IgD-negative memory B cell (primary cell): Measurements from ENCODE around the gene HCN3. TPM values are rescaled to one million over a fixed set of nuclear protein-coding genes. Genes with fewer than 3 reads are reported as not detected.
"Not testable (repeated sequence)": the region's sequence is repeated elsewhere in the genome, so short reads cannot be mapped to it uniquely, and the experiment has no call there.

Experiments
- H3K27ac Mint-ChIP-seq, 3 donors: one replicate each; pipeline ENCODE4 v1.8.0; 2020 to 2022; ENCODE audit warnings: mild to moderate bottlenecking in 3 of 3, mixed read lengths in 3 of 3, moderate library complexity in 1 of 3
- H3K27me3 Mint-ChIP-seq: one replicate; pipeline ENCODE4 v1.8.0; 2021; ENCODE audit warnings: mixed read lengths
- H3K36me3 Mint-ChIP-seq: one replicate; pipeline ENCODE4 v1.8.0; 2020; ENCODE audit warnings: mild to moderate bottlenecking, mixed read lengths
- H3K4me1 Mint-ChIP-seq, 3 donors: one replicate each; pipeline ENCODE4 v1.8.0; 2020 to 2022; ENCODE audit warnings: mixed read lengths in 3 of 3, mild to moderate bottlenecking in 1 of 3
- H3K4me3 Mint-ChIP-seq, 4 donors: one replicate each; pipeline ENCODE4 v1.8.0; 2020 to 2022; ENCODE audit warnings: mild to moderate bottlenecking in 4 of 4, mixed read lengths in 4 of 4, moderate library complexity in 3 of 4
- H3K9me3 Mint-ChIP-seq, 3 donors: one replicate each; pipeline ENCODE4 v1.8.0; 2020 to 2021; ENCODE audit warnings: mixed read lengths in 3 of 3, mild to moderate bottlenecking in 1 of 3
- polyA plus RNA-seq: library from polyadenylated mRNA; unstranded; fragments of 300-500 nt; fragmentation: Illumina TruSeq; gene quantifications from one replicate; pipeline ENCODE4 v1.2.3, GENCODE V29; 2021

HCN3 gene
- polyA plus RNA-seq = 2.3 TPM

GRCh38 chr1:155277070-155277901 lies at the start of gene HCN3:
TSS of gene HCN3 (plus strand) at chr1:155277463. CDS start at chr1:155277591, 128 bp downstream.
- Mint-ChIP-seq H3K4me3 (peak within 1 kb of the TSS; percentile 77 to 90 (median 84)), H3K36me3 (no peaks in the 10 kb centered on the region), H3K27me3 (no peaks in the 10 kb centered on the region), H3K9me3 (no peaks in the 10 kb centered on the region), H3K27ac (peak within 1 kb of the TSS; percentile 23 to 57 (median 43)), H3K4me1 (peaks cover 25 to 34% (median 26%) of the 10 kb centered on the region in 3 donors)

DNA sequence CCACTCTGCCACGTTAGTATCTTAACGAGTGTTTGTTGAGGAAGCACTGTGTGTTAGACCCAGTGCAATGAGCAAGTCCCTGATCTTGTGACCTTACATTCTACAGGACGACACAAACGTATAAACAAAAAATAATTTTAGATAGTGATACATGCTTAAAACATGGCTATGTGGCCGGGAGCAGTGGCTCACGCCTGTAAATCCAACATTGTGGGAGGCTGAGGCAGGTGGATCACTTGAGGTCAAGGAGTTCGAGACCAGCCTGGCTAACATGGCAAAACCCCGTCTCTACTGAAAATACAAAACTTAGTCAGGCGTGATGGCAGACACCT lies 49.2 kb upstream of the HCN3 start:
- peak overlapping the region; percentile 70 to 94 (median 80) for H3K27ac Mint-ChIP-seq
- H3K4me3 Mint-ChIP-seq = peak overlapping the region; percentile 83 to 95 (median 89)
- H3K36me3 Mint-ChIP-seq = no peaks in the 10 kb centered on the region
- H3K27me3 Mint-ChIP-seq = no peaks in the 10 kb centered on the region
- peaks cover 25 to 30% (median 28%) of the 10 kb centered on the region in 3 donors for H3K4me1 Mint-ChIP-seq
- H3K9me3 Mint-ChIP-seq = no peaks in the 10 kb centered on the region

- H3K9me3 Mint-ChIP-seq, H3K4me3 Mint-ChIP-seq, H3K36me3 Mint-ChIP-seq, H3K27me3 Mint-ChIP-seq: not testable (repeated sequence)
- Mint-ChIP-seq H3K27ac (peak overlapping the region in 1 of 3 donors; percentile 21), H3K4me1 (peaks cover 6 to 14% (median 8%) of the 10 kb centered on the region in 3 donors)
Observed at GRCh38 chr1:155231302-155231701, 46.0 kb upstream of the HCN3 start.

DNA sequence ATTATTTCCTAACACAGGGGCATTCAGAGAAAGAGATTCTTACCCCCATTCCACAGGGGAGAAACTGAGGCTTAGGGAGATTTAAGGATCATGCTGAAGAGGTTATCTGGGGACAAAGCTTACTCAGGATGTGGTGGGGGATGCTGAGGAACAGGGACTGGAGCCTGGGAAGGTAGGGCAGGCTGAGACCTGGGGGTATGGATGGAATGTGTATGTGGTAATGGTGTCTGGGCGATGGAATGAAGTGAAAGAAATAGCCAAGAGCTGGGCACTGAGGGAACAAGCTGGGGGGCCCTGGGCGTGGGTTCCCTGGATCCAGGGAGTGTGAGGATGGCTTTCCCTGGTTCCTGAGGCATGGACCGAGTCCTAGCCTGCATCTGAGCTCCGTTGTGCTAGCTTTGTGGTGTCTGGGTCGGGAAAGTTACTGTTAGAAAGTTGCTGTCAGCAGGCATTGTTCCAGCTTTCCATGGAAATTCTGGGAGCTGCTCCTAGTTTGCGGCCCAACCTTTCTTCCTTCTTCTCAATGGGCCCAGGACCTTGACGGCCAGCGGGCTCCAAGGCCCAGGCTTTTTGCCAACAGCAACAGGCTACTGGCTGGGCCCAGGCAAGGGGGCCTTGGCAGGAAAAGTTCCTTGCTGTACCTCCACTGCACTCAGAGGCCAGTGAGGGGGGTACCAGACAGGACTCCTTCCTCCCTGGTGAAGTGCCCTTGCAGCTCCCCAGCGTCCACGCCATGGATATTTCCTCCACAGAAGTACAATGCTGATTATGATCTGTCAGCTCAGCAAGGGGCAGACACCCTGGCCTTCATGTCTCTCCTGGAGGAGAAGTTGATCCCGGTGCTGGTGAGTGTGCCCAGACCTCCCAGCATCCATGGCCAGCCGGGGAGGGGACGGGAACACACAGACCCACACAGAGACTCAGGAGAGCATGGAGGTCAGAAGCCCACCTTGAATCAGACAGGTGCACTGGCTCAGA lies 45.0 kb upstream of the HCN3 start:
- not testable (repeated sequence) for H3K4me1 Mint-ChIP-seq, H3K4me3 Mint-ChIP-seq, H3K36me3 Mint-ChIP-seq, H3K27me3 Mint-ChIP-seq, H3K27ac Mint-ChIP-seq, H3K9me3 Mint-ChIP-seq

DNA sequence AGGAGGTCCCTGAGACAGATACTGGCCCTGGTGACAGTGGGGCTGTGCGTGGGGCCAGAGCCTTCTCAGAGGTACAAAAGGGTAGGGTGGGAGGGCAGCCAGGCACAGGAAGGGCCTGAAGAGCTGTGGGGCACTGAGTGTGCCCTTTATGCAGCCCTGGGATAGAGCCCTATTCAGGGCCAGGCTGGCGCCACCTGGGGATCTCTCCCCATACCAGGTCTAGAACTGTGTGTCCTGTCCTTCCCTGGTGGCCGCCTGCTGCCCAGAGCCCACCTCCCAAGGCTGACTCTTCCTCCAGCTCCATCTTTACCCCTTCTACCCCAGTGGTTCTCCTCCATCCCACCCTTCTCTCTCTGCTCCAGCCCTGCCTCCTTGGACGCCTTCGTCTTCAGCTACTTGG lies 43.8 kb upstream of the HCN3 start:
- not testable (repeated sequence) for H3K27ac Mint-ChIP-seq, H3K4me3 Mint-ChIP-seq, H3K4me1 Mint-ChIP-seq, H3K27me3 Mint-ChIP-seq, H3K9me3 Mint-ChIP-seq, H3K36me3 Mint-ChIP-seq

DNA sequence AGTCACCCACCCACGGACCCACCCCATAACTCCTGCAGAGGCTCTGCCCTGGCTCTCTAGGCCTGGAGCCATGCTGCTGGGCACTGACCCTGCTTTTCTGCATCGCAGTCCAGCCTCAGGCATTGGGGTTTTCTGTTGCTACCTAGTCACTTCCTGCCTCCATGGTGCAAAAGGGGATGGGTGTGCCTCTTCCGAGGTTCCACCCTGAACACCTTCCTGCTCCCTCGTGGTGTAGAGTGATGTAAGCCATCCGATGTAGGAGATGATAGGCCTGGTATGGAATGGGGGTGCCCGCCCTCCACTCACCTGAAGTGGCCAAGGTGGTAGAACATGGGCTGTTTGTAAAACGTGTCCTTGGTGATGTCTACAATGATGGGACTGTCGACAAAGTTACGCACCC lies 41.9 kb upstream of the HCN3 start:
- not testable (repeated sequence) for H3K9me3 Mint-ChIP-seq, H3K36me3 Mint-ChIP-seq, H3K4me1 Mint-ChIP-seq, H3K27me3 Mint-ChIP-seq, H3K27ac Mint-ChIP-seq
- H3K4me3 Mint-ChIP-seq = peak overlapping the region in 1 of 4 donors; percentile 20

GRCh38 chr1:155236451-155236850 lies 40.8 kb upstream of the HCN3 start:
- H3K4me3 Mint-ChIP-seq = no peak overlapping the region
- H3K27ac Mint-ChIP-seq = peak overlapping the region in 1 of 3 donors; percentile 53
- H3K4me1 Mint-ChIP-seq = peaks cover 7 to 11% (median 10%) of the 10 kb centered on the region in 3 donors
- no peaks in the 10 kb centered on the region for H3K9me3 Mint-ChIP-seq
- peaks cover 8% of the 10 kb centered on the region for H3K36me3 Mint-ChIP-seq
- H3K27me3 Mint-ChIP-seq = no peaks in the 10 kb centered on the region

DNA sequence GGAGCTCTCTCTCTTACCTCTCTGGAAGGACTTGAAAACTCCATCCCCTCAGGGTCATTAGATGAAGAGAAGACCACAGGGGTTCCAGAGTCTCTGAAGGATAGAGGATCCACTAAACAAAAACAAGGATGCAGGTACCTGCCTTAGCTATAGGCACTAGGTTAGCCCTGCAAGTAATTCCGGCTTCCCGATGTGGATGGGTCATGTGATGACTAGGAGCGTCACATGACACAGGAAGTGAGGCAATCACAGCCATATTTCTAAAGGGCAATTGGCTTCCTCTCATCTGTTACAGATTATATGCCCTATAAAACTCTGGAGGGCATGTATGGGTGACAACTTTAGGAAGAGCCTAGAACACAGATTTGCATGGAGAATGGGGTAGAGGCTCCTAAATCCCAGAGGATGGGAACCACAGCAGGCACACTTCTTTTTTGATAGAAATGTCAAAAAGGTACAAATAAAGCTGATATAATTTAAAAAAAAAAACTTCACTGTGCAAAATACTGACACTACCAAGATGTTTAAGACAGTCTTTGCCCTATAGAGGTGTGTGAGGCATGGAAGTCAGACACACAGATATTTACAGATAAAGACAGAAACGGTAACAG lies 36.1 kb upstream of the HCN3 start:
- Mint-ChIP-seq H3K9me3 (peaks cover 0 to 2% (median 1%) of the 10 kb centered on the region in 3 donors), H3K36me3 (peaks cover 3% of the 10 kb centered on the region), H3K4me1 (peaks cover 26 to 28% (median 28%) of the 10 kb centered on the region in 3 donors), H3K4me3 (peak overlapping the region; percentile 86 to 96 (median 91)), H3K27ac (peak overlapping the region; percentile 71 to 79 (median 71)), H3K27me3 (peaks cover 2% of the 10 kb centered on the region)

DNA sequence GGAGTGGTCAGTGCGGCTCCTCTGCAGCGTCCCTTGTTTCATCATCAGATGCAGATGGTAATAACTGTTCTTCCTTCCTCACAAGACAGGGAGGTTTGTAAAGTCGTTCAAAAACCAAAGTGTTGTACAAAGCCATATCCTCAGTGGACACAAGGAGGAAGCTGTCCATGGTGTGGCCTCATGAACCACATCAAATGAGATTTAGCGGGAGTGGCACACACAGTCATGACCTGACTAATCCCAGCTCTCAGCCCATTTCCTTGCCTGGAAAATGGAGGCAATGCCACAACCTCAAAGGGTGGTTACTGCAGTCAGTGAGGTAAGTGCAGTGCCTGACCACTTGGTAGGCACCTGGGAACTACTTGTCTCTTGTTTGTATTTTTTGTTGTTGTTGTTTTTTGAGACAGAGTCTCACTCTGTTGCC lies 35.4 kb upstream of the HCN3 start:
- H3K4me1 Mint-ChIP-seq = peaks cover 26 to 31% (median 28%) of the 10 kb centered on the region in 3 donors
- H3K27ac Mint-ChIP-seq = peak overlapping the region in 1 of 3 donors; percentile 71
- H3K4me3 Mint-ChIP-seq = peak overlapping the region in 2 of 4 donors; percentile 86 to 96
- no peaks in the 10 kb centered on the region for H3K36me3 Mint-ChIP-seq
- H3K27me3 Mint-ChIP-seq = peaks cover 2% of the 10 kb centered on the region
- peaks cover 0 to 2% (median 1%) of the 10 kb centered on the region in 3 donors for H3K9me3 Mint-ChIP-seq

DNA sequence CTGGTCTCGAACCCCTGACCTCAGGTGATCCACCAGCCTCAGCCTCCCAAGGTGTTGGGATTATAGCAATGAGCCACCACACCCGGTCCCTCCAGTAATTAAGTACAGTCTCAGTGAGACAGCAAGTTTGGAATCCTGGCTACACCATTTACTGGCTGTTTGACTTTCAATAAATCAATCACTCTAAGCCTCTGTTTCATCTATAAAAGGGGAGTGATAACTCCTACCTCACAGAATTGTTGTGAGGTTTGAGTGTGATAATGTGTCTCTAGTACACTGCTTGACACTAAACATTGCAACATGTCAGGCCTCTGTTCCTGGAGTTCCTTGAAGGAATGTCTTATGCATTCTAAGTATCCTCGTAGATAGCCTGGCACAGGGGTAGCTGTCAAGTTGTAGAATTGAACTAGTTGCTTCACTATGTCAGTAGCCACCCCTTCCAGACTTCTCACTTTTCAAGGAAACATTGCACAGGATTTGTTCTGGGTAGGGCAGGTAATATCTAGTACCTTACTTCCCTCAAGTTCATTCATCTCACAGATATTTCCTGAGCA lies 34.4 kb upstream of the HCN3 start:
- peak overlapping the region in 2 of 3 donors; percentile 13 to 98 for H3K27ac Mint-ChIP-seq
- peak overlapping the region; percentile 87 to 90 (median 88) for H3K4me3 Mint-ChIP-seq
- H3K36me3 Mint-ChIP-seq = no peaks in the 10 kb centered on the region
- H3K4me1 Mint-ChIP-seq = peaks cover 26 to 31% (median 28%) of the 10 kb centered on the region in 3 donors
- peaks cover 2% of the 10 kb centered on the region for H3K27me3 Mint-ChIP-seq
- peaks cover 0 to 2% (median 1%) of the 10 kb centered on the region in 3 donors for H3K9me3 Mint-ChIP-seq

DNA sequence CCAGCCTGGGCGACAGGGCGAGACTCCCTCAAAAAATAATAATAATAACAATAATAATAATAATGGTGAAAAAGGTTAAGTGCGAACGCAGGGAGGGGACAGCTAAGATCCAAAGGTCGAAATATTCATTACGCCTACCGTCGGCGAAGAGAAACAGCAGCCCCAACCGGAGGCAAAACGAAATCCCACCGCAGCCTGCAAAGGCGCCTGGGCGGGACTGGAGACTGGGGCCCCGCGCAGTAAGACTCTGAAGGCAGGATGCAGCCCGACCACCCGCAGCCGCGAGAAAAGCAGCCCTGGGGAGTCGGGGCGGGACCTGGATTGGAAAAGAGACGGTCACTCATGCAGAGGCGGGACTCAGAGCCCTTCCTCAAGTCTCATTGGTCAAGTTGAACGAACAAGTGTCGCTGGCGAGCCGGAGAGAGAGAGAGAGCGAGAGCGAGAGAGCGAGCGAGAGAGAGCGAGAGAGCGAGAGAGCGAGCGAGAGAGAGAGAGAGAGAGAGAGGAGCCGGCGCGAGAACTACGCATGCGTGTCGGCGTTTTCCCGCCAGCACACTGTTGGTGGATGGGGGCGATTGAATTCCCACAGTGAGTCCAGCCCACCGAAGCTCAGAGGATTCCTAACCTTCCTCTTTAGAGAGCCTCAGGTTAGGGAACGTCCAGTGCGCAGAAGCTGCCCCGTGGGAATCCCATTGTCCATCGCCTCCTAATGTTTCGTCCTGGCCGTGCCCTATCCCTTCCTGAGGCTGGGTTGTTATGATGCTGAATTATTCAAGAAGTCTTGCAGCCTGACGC lies 32.7 kb upstream of the HCN3 start:
- peaks cover 0 to 2% (median 1%) of the 10 kb centered on the region in 3 donors for H3K9me3 Mint-ChIP-seq

DNA sequence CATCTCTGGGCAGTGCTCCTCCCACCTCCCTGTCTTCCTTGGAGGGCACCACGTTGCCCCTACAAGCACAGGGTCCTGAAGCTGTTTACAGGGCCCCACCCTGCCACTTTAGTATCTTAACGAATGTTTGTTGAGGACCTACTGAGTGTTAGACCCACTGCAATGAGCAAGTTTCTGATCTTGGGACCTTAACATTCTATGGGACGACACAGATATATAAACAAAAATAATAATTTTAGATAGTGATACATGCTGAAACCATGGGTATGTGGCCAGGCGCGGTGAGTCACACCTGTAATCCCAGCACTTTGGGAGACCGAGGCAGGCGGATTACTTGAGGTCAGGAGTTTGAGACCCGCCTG lies 32.1 kb upstream of the HCN3 start:
- peaks cover 26 to 33% (median 28%) of the 10 kb centered on the region in 3 donors for H3K4me1 Mint-ChIP-seq
- peaks cover 0 to 2% (median 1%) of the 10 kb centered on the region in 3 donors for H3K9me3 Mint-ChIP-seq
- no peaks in the 10 kb centered on the region for H3K36me3 Mint-ChIP-seq
- peak overlapping the region; percentile 87 to 90 (median 88) for H3K4me3 Mint-ChIP-seq
- H3K27me3 Mint-ChIP-seq = peaks cover 2% of the 10 kb centered on the region
- peak overlapping the region; percentile 57 to 100 (median 98) for H3K27ac Mint-ChIP-seq

More for the DNA sequence above, 32.7 kb upstream of the HCN3 start:
- Mint-ChIP-seq H3K27ac (peak overlapping the region; percentile 98 to 100 (median 98)), H3K4me1 (peaks cover 26 to 31% (median 28%) of the 10 kb centered on the region in 3 donors), H3K36me3 (no peaks in the 10 kb centered on the region), H3K27me3 (peaks cover 2% of the 10 kb centered on the region), H3K4me3 (peak overlapping the region; percentile 87 to 90 (median 88))

DNA sequence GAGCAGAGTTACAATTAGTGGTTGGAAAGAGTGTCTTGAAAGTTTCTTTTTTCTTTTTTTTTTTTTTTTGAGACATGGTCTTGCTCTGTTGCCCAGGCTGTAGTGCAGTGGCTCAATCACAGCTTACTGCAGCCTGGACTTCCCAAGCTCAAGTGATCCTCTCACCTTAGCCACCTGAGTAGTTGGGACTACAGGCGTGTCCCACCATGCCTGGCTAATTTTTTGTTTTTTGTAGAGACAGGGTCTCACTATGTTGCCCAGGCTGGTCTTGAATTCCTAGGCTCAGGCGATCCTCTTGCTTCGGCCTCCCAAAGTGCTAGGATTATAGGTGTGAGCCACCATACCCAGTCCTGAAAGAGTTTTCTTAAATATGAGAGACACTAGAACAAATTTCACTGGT lies 30.5 kb upstream of the HCN3 start:
- not testable (repeated sequence) for H3K4me3 Mint-ChIP-seq, H3K9me3 Mint-ChIP-seq, H3K27me3 Mint-ChIP-seq, H3K36me3 Mint-ChIP-seq
- Mint-ChIP-seq H3K27ac (peak overlapping the region in 1 of 3 donors; percentile 35), H3K4me1 (peaks cover 20 to 26% (median 23%) of the 10 kb centered on the region in 3 donors)
